GM19043 (cell line): ENCODE measurements around the gene C11orf91.
"Not testable (repeated sequence)": the region's sequence is repeated elsewhere in the genome, so short reads cannot be mapped to it uniquely, and the experiment has no call there.

ENCODE experiments used
- ATAC-seq: cut with Tn5 transposase; IDR thresholded peaks from one replicate; pipeline ENCODE4 v1.9.1; 2021; ENCODE audit warnings: low read depth; ENCODE audit not compliant: unreplicated experiment

C11orf91 gene

GRCh38 chr11:33674035-33674814 lies 26.4 kb downstream of the C11orf91 start:
- no peak for ATAC-seq

DNA sequence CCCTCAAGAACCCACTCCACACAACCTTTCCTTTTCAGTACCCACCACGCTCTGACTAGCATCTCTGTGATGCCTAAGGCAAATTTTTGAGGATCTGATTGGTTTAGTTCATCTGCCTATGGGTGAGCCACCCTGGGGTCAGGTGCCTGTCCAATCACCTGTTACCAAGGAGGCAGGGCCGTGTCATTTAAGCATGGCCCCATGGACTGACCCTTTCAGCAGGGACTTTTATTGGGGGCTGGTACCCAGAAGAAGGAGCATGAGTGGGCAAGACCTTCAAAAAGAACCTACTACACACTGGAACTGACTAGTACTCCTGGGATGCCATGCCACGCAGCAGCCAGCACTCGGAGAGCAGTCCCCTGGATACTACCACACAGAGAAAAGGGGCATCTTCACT lies 28.4 kb downstream of the C11orf91 start:
- no peak for ATAC-seq

- ATAC-seq, result no peak
Measured at GRCh38 chr11:33670250-33671011, 30.2 kb downstream of the C11orf91 start.

DNA sequence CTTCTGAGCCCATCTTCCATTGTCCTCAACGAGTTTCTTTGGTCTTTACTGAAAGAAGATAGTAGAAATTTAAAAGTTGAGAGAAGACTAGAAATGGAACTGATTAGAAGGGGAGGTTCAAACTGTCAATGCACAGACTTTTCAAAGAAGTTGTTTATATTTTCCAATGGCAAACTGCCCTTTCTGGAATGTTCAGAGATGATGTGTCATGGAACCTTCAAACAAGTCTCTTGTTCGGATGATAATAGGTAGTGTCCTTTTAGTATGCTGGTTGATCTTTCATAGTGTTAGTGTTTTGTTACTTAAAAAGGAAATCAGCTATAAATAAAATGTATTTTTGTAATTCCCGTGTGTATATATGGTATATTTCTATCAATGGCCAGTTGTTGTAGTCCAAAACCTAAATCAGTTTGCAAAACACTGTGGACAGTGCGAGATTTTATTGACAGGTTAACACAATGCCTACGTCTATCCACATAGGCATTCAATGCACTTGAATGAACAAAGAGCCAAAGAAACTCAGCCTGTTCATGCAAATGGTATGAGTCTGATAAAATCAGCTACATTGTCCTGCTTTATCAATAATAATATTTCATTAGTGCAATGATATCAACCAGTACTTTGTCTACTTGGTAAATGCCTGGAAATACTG lies 30.9 kb downstream of the C11orf91 start:
- no peak for ATAC-seq

DNA sequence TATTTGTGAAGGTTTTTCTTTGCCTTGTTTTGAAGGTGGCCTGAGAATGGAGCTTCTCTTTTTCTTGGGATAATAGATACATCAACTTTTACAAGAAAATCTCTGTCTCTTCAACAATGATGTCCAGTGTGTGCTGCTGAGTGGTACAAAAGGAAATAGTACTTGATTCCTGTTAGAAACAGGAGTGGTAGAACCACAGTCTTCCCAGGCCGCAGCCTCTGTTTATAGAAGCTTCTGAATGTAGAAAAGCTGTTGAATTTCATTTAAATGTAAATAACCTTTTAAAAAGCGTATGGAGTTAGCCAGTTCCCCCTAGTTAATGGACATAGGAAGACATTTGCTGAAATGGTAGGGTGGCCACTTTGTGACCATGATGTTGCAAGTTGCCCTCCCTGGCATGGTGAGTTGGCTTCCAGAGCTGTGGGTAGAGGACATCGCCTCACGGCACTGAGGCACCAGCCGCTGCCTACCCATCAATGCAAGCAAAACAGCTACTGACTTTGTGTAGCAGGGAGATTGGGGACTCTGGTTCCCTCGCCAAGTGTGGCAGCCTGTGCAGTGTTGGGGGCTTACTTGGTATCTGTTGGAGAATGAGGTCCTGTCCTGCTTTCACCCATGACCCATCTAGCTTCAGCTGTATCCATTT lies 31.6 kb downstream of the C11orf91 start:
- ATAC-seq, result no peak

DNA sequence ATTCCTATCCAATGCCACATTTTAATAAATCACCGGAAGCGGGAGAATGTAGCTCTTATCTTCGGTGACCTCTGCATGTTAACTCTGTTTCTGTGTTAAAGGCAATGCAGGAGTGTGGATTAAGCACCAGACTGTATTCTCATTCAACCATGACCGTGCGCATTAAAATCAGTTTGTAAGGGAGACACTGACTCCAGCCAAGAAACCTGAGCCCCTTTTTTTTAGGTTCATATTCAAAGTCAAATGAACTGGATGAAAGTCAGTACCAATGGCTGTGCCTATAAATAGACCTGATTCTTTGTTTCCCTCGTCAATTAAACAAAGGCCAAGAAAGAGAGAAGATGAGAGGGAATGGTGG lies 32.2 kb downstream of the C11orf91 start:
- no peak for ATAC-seq

- no peak for ATAC-seq
Measured at GRCh38 chr11:33667819-33668467, 32.7 kb downstream of the C11orf91 start.

DNA sequence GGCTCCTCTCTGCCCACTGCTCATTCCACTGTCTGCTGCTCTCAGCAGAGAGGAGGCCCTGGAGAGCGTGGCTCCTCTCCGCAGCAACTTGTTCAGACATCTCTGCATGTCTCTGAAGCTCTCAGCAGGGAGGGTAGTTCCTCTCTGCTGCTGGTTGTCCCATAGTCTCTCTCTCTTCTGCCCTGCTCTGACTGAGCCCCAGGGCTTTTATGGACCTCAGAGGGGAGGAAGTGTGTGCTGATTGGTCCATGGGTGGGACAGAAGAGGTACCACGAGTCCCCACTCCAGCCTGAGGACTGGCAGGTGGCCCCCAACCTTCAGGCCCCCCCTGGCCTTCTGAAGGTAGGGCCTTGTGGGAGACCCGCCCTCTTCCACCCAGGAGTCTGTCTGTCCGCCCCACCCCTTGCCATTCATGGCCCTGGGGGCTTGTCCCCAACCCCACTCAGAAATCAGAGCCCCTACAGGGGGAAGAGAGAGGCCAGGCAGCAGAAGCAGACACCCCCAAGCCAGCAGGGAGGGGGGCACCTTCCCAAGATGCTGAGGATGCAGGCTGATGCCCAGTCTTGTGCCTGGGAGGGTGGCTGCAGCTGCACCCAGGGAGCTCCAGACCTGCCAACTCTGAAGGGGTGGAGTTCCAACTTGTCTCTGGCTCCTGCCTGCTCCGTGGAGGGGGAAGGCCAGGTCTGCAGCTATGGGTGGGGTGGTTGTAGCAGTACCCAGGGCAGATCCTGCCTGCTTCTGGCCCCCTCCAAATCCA lies 35.1 kb downstream of the C11orf91 start:
- ATAC-seq, result no peak

DNA sequence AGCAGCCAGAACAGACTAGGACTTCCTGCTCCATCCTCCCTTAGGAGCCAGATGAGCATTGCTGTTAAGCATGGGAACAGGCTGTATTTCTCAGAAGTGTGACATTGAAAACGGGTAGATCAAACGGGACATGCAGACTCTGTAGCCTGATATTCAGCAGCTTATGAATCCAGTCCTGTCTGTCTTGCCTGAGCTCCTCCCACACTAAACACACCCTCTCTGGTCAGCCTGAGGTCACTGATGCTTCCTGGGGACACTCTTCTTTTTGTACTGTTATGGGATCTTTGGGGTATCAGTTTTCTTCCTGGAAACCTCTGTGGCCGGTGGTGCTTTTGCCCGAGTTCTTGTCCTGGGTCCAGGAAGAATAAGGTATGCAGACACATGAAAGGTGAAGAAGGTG lies 35.8 kb downstream of the C11orf91 start:
- no peak for ATAC-seq

DNA sequence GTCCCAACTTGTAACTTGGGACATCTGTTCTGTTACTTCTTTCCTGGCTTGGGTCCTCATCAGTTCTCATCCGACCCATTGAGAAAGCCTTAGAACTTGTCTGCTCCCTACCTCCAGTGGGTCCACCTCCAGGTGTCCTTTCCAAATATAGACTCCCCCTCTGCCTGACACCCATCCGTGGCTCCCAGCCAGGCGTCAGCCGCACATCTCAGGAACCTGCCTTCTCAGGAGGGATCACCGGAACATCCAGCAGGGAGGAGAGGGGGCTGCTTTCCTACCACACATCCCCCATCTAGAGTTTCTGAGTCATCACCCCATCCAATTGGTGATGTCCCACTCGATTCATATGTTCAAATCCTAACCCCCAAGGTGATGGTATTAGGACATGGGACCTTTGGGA lies 36.5 kb downstream of the C11orf91 start:
- no peak for ATAC-seq

DNA sequence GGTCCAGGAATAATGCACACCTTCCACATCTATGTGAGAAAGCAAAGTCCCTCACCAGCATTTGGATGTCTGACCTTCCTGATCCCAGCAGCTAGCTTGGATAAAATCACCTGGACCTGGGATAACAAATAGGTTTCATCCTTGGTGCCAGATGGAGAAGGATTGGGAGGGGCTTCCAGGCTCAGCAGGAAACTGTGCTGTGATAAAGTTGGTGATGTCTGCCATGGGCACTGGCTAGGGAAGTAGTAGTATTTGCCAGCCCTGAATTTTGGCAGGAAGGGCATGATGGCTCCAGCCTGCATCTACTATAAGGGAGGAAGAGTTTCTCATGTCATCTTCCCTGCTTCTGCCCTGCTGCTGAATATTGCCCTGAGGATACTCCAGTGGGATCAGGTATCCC lies 37.5 kb downstream of the C11orf91 start:
- ATAC-seq, result no peak

- not testable (repeated sequence) for ATAC-seq
Measured at GRCh38 chr11:33661526-33661925, 39.1 kb downstream of the C11orf91 start.

- ATAC-seq, result no peak
Measured at GRCh38 chr11:33660962-33661361, 39.7 kb downstream of the C11orf91 start.

GRCh38 chr11:33659370-33660139 lies 41.1 kb downstream of the C11orf91 start:
- no peak for ATAC-seq

GRCh38 chr11:33658195-33658900 lies 42.3 kb downstream of the C11orf91 start:
- no peak for ATAC-seq

DNA sequence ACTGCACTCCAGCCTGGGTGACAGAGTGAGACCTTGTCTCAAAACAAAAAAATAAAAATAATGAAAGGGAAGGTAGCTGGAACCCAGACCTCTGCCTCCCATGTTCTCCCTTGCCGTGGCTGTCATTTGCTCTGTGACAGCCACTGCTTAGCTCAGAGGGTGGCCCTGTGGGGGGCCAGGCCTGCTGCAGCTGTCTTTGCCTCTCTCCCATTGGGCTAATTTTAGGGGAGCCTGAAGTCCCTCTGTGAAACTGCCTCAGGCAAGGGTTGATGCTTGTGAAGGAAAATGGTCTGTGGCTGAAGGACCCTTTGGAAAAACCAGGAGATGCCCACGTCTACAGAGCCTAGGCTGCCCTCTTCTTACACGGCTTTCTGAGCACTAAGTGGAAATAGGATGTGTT lies 42.9 kb downstream of the C11orf91 start:
- ATAC-seq, result no peak

GRCh38 chr11:33656768-33657167 lies 43.9 kb downstream of the C11orf91 start:
- ATAC-seq, result no peak

GRCh38 chr11:33655842-33656600 lies 44.6 kb downstream of the C11orf91 start:
- no peak for ATAC-seq
